NB4 (cell line): ENCODE results near the gene SGIP1.

Experiments used
- TF ChIP-seq, protein P1 (sequence below): IDR thresholded peaks from one replicate; pipeline ENCODE4 v1.5.1; 2012; ENCODE audit warnings: low read depth, low read length
- TF ChIP-seq, protein P2 (sequence below): IDR thresholded peaks from 2 replicates; pipeline ENCODE4 v1.6.1; 2011; ENCODE audit warnings: low read depth, low read length

DNA sequence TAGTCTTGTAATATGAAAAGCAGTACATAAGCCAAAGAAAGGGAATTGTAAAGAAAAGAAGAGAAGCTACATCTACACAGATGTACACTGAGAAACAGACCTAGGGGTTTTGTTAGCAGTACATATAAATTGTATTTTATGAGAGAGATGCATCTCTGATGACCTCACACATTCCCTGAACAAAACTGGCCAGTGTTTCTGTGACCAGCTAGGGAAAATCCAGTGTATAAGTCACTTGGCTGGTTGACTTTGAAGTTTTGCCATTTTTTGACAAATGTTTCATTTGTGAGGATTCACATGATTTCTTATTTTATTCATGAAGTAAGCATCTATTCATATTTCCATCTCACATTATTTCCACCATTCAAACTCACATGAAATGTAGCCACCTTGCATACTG is 190.0 kb downstream of the SGIP1 start:
- TF ChIP-seq, protein P1, sequence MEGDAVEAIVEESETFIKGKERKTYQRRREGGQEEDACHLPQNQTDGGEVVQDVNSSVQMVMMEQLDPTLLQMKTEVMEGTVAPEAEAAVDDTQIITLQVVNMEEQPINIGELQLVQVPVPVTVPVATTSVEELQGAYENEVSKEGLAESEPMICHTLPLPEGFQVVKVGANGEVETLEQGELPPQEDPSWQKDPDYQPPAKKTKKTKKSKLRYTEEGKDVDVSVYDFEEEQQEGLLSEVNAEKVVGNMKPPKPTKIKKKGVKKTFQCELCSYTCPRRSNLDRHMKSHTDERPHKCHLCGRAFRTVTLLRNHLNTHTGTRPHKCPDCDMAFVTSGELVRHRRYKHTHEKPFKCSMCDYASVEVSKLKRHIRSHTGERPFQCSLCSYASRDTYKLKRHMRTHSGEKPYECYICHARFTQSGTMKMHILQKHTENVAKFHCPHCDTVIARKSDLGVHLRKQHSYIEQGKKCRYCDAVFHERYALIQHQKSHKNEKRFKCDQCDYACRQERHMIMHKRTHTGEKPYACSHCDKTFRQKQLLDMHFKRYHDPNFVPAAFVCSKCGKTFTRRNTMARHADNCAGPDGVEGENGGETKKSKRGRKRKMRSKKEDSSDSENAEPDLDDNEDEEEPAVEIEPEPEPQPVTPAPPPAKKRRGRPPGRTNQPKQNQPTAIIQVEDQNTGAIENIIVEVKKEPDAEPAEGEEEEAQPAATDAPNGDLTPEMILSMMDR, result no peak
- TF ChIP-seq, protein P2, sequence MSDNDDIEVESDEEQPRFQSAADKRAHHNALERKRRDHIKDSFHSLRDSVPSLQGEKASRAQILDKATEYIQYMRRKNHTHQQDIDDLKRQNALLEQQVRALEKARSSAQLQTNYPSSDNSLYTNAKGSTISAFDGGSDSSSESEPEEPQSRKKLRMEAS, result no peak
